Measurements from ENCODE around the gene SCT.

- TF ChIP-seq MAX (IDR thresholded peaks at IDR 0.05) (no peak), REST (IDR thresholded peaks at IDR 0.05; ENCODE audit: low read depth) (no peak), RAD21 (IDR thresholded peaks at IDR 0.05; ENCODE audit: low read depth) (no peak), TCF12 (IDR thresholded peaks at IDR 0.05; ENCODE audit: low read depth) (no peak), FOXM1 (IDR thresholded peaks at IDR 0.05; ENCODE audit: borderline replicate concordance, low read depth) (no peak)
These were observed 6.8 kb downstream of the SCT start for GRCh38 chr11:620201-620600.

Data from Ishikawa (cell line).